GM23338 (cell line): ENCODE data around the gene DCST2. TPM values are rescaled to one million over a fixed set of nuclear protein-coding genes. Genes with fewer than 3 reads are reported as not detected.

ENCODE experiments used
- CTCF ChIP-seq, 2 experiments: fragments of 200-600 bp in 1 of 2; sonication (generic) in 1 of 2; conservative IDR thresholded peaks; 2 replicates each; pipeline versions ENCODE4 v1.5.1 to v1.6.1; 2016 to 2017; ENCODE audit warnings: antibody characterized with exemption in 2 of 2, low read depth in 2 of 2, mild to moderate bottlenecking in 2 of 2, moderate library complexity in 1 of 2
- ETS1 ChIP-seq: IDR thresholded peaks from 2 replicates; pipeline ENCODE4 v1.6.1; 2016; ENCODE audit warnings: antibody characterized with exemption
- ZNF462 ChIP-seq: fragments of 250-450 bp; sonication (Bioruptor Pico); IDR thresholded peaks from 2 replicates; pipeline ENCODE4 v1.5.0; 2020; ENCODE audit warnings: mild to moderate bottlenecking, moderate library complexity
- polyA plus RNA-seq: library from polyadenylated mRNA; unstranded; fragments of >200 nt; fragmentation: Nextera tagmentation; extraction: Ambion mirVana; gene quantifications from 2 replicates; pipeline ENCODE4 v1.2.1, GENCODE V29; 2016
- total RNA-seq: library from RNA; depleted of rRNA; stranded (reverse); fragments of >200 nt; shearing (Covaris generic); gene quantifications from 2 replicates; pipeline ENCODE4 v1.2.3, GENCODE V29; 2014

Gene DCST2
- total and polyA plus RNA-seq, 2 experiments from 2014 or later, result 0.78 TPM; not detected in 1

DNA sequence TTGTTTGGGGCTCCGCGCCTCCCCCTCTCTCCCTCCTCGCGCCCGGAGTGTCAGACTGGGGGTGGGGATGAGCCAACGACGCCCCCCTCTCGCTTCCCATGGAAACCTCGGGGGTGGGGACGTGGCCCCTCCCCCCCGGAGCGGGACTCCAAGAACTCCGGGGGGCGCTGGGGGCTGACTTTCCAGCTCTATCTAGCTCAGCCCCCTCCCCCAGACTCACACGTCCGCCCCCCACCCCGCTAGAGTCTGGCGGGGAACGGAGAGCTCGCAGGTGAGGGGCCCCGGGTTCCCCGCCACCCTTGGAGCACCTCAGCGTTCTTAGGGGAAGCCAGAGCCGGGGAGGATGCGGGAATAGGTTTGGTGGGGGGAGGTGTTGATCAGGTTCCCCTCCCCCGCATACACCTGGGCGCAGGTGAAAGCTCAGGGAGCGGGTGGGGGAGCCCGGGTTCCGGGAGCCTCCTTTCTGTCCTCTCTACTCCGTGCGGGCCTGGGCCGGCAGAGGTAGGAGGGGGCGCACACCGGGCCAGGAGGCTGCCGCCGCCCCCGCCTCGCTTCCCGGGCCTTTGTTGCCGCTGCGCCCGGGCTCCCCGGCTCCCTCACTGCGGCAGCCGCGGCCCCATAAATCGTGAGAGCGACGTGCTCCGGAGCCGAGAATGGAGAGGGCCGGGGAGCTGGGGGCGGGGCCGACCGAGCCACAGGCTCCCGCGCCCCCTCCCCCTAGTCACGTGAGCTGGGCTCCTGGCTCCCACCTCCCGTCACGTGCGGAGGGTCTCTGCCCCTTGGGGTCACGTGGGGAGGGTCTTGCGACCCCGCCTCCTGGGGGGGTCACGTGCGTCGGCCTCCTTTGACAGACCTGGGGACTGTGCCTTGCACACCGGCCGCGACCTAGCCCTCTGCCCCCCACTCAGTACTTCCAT lies 47.0 kb upstream of the DCST2 start (continued):
- TF ChIP-seq ETS1 (no peak), ZNF462 (CRISPR knock-in tag) (no peak), CTCF (conservative IDR thresholded peaks at IDR 0.05; ENCODE audit: low read depth in 2 of 2) (no peak)
